ENCODE measurements around the gene CSNK1G1.
"Not testable (repeated sequence)": the region's sequence is repeated elsewhere in the genome, so short reads cannot be mapped to it uniquely, and the experiment has no call there.

CSNK1G1 gene

DNA sequence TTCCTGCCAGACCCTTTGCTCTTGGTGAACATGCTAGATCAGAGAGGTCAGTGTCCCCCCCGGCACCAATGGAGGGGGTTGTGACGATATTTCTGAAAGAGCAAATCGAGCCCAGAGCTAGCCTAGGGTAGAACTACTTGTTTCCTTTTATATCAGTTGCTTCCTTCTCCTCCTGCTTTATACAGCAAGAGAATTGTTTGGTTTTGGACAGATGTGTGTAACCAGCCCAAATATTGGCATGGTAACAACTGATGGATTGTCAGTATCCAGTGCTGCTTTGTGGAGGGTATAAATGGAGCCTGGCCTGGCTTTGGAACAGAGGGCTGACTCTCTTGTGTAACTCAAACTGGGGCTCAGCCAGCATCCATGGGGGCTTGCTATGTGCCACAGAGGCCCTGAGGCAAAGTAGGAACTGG is 233.0 kb downstream of the CSNK1G1 start:
- Histone ChIP-seq H3K36me3 (ENCODE audit: insufficient read depth, low read length) (peaks cover 85% of the 10 kb centered on the region), H3K9ac (ENCODE audit: low read length) (no peak overlapping the region), H2AFZ (ENCODE audit: low read length) (no peak overlapping the region)

GRCh38 chr15:64122444-64122843 is 233.5 kb downstream of the CSNK1G1 start:
- no peak for TF ChIP-seq EZH2 (IDR thresholded peaks at IDR 0.05; ENCODE audit: borderline replicate concordance, low read length)
- TF ChIP-seq CTCF (IDR thresholded peaks at IDR 0.05; ENCODE audit: low read length) = no peak
- no peak overlapping the region for H3K9ac ChIP-seq (ENCODE audit: low read length)
- no peaks in the 10 kb centered on the region for H3F3A ChIP-seq (ENCODE audit: insufficient read depth, low read length)
- no peaks in the 10 kb centered on the region for H4K20me1 ChIP-seq (ENCODE audit: insufficient read depth, low read length)
- no peaks in the 10 kb centered on the region for H3K4me1 ChIP-seq (ENCODE audit: insufficient read depth, low read length, severe bottlenecking)
- H3K9me2 ChIP-seq (ENCODE audit: low read depth, low read length) = no peaks in the 10 kb centered on the region
- H3K79me2 ChIP-seq (ENCODE audit: insufficient read depth, low read length) = no peaks in the 10 kb centered on the region
- no peaks in the 10 kb centered on the region for H3K9me3 ChIP-seq (ENCODE audit: low read length)
- H3K36me3 ChIP-seq (ENCODE audit: insufficient read depth, low read length) = peaks cover 85% of the 10 kb centered on the region
- H3K4me2 ChIP-seq (ENCODE audit: low read length) = no peak overlapping the region
- no peaks in the 10 kb centered on the region for H3K27me3 ChIP-seq (ENCODE audit: insufficient read depth, low read length)
- no peak overlapping the region for H3K27ac ChIP-seq (ENCODE audit: low read depth, low read length, poor library complexity, severe bottlenecking)
- no peak overlapping the region for H2AFZ ChIP-seq (ENCODE audit: low read length)
- H3K4me3 ChIP-seq (ENCODE audit: low read depth, low read length, poor library complexity, severe bottlenecking) = no peak overlapping the region

More for the DNA sequence above, 233.0 kb downstream of the CSNK1G1 start:
- H3K4me3 ChIP-seq (ENCODE audit: low read depth, low read length, poor library complexity, severe bottlenecking) = no peak overlapping the region
- no peak overlapping the region for H3K27ac ChIP-seq (ENCODE audit: low read depth, low read length, poor library complexity, severe bottlenecking)
- no peaks in the 10 kb centered on the region for H3K27me3 ChIP-seq (ENCODE audit: insufficient read depth, low read length)
- no peaks in the 10 kb centered on the region for H3F3A ChIP-seq (ENCODE audit: insufficient read depth, low read length)
- no peaks in the 10 kb centered on the region for H3K9me3 ChIP-seq (ENCODE audit: low read length)
- TF ChIP-seq CTCF (IDR thresholded peaks at IDR 0.05; ENCODE audit: low read length) (no peak), EZH2 (IDR thresholded peaks at IDR 0.05; ENCODE audit: borderline replicate concordance, low read length) (no peak)
- H3K9me2 ChIP-seq (ENCODE audit: low read depth, low read length) = no peaks in the 10 kb centered on the region
- H3K4me2 ChIP-seq (ENCODE audit: low read length) = no peak overlapping the region
- H3K4me1 ChIP-seq (ENCODE audit: insufficient read depth, low read length, severe bottlenecking) = no peaks in the 10 kb centered on the region
- no peaks in the 10 kb centered on the region for H3K79me2 ChIP-seq (ENCODE audit: insufficient read depth, low read length)
- H4K20me1 ChIP-seq (ENCODE audit: insufficient read depth, low read length) = no peaks in the 10 kb centered on the region

DNA sequence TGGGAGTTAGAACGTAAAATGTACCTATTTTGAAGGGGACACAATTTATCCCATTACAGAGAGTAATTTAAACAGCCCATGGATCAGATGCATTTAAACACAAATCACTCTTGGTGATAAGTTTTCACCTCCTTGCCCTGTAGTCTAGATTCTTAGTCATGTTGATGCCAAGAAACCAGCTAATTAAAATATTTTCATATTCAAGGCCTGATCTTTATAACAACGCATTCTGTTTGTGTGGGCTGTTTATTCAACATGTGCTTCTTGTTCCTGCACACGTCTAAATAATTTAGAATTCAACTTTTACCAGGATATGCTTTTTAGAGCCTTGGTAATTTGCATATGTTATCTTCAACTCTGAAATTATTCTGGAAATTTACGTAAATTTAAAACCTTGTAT is 234.4 kb downstream of the CSNK1G1 start:
- Histone ChIP-seq H3K4me2 (ENCODE audit: low read length) (no peak overlapping the region), H3F3A (ENCODE audit: insufficient read depth, low read length) (no peaks in the 10 kb centered on the region), H3K9me3 (ENCODE audit: low read length) (no peaks in the 10 kb centered on the region), H3K9me2 (ENCODE audit: low read depth, low read length) (no peaks in the 10 kb centered on the region), H3K27me3 (ENCODE audit: insufficient read depth, low read length) (no peaks in the 10 kb centered on the region), H3K27ac (ENCODE audit: low read depth, low read length, poor library complexity, severe bottlenecking) (no peak overlapping the region), H3K36me3 (ENCODE audit: insufficient read depth, low read length) (peaks cover 85% of the 10 kb centered on the region), H4K20me1 (ENCODE audit: insufficient read depth, low read length) (no peaks in the 10 kb centered on the region), H3K4me3 (ENCODE audit: low read depth, low read length, poor library complexity, severe bottlenecking) (no peak overlapping the region), H3K79me2 (ENCODE audit: insufficient read depth, low read length) (no peaks in the 10 kb centered on the region), H2AFZ (ENCODE audit: low read length) (no peak overlapping the region), H3K4me1 (ENCODE audit: insufficient read depth, low read length, severe bottlenecking) (no peaks in the 10 kb centered on the region), H3K9ac (ENCODE audit: low read length) (no peak overlapping the region)
- TF ChIP-seq CTCF (IDR thresholded peaks at IDR 0.05; ENCODE audit: low read length) (no peak), EZH2 (IDR thresholded peaks at IDR 0.05; ENCODE audit: borderline replicate concordance, low read length) (no peak)

DNA sequence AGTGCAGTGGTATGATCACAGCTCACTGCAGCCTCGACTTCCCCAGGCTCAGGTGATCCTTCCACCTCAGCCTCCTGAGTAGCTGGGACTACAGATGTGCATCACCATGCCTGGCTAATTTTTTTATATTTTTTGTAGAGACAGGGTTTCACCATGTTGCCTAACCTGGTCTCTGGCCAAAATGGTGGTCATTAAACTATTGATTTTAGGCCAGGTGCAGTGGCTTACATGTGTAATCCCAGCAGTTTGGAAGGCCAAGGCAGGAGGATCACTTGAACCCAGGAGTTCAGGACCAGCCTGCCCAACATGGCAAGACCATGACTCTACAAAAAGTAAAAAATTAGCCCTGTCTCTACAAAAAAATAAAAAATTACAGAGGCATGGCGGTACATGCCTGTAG is 235.7 kb downstream of the CSNK1G1 start:
- not testable (repeated sequence) for H3K9ac ChIP-seq (ENCODE audit: low read length); H3F3A ChIP-seq (ENCODE audit: insufficient read depth, low read length); H3K79me2 ChIP-seq (ENCODE audit: insufficient read depth, low read length); H4K20me1 ChIP-seq (ENCODE audit: insufficient read depth, low read length); H3K9me2 ChIP-seq (ENCODE audit: low read depth, low read length); H3K4me3 ChIP-seq (ENCODE audit: low read depth, low read length, poor library complexity, severe bottlenecking); H2AFZ ChIP-seq (ENCODE audit: low read length); H3K9me3 ChIP-seq (ENCODE audit: low read length); H3K27ac ChIP-seq (ENCODE audit: low read depth, low read length, poor library complexity, severe bottlenecking); H3K4me2 ChIP-seq (ENCODE audit: low read length); H3K27me3 ChIP-seq (ENCODE audit: insufficient read depth, low read length); H3K4me1 ChIP-seq (ENCODE audit: insufficient read depth, low read length, severe bottlenecking)
- H3K36me3 ChIP-seq (ENCODE audit: insufficient read depth, low read length) = peaks cover 89% of the 10 kb centered on the region

All from OCI-LY1 (cell line).